ENCODE data around the gene SRRM5.
"Not testable (repeated sequence)": the region's sequence is repeated elsewhere in the genome, so short reads cannot be mapped to it uniquely, and the experiment has no call there.

DNA sequence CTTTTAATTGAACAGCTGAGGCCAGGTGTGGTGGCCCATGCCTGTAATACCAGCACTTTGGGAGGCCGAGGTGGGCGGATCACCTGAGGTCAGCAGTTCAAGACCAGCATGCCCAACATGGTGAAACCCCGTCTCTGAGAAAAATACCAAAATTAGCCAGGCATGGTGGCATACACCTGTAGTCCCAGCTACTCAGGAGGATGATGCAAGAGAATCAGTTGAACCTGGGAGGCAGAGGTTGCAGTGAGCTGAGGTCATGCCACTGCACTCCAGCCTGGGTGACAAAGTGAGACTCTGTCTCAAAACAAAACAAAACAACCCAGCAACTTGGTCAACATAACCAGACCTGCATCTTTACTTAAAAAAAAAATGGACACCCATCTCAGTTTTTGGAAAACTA lies 24.9 kb upstream of the SRRM5 start:
- TF ChIP-seq POLR2A (IDR thresholded peaks at IDR 0.05): not testable (repeated sequence)
- TF ChIP-seq, protein P1, sequence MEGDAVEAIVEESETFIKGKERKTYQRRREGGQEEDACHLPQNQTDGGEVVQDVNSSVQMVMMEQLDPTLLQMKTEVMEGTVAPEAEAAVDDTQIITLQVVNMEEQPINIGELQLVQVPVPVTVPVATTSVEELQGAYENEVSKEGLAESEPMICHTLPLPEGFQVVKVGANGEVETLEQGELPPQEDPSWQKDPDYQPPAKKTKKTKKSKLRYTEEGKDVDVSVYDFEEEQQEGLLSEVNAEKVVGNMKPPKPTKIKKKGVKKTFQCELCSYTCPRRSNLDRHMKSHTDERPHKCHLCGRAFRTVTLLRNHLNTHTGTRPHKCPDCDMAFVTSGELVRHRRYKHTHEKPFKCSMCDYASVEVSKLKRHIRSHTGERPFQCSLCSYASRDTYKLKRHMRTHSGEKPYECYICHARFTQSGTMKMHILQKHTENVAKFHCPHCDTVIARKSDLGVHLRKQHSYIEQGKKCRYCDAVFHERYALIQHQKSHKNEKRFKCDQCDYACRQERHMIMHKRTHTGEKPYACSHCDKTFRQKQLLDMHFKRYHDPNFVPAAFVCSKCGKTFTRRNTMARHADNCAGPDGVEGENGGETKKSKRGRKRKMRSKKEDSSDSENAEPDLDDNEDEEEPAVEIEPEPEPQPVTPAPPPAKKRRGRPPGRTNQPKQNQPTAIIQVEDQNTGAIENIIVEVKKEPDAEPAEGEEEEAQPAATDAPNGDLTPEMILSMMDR (IDR thresholded peaks at IDR 0.05): not testable (repeated sequence)

All from vagina (tissue), 2 donors.